Myocyte (in vitro differentiated cells): ENCODE data around the gene ERGIC1. TPM values are rescaled to one million over a fixed set of nuclear protein-coding genes. Genes with fewer than 3 reads are reported as not detected.
"Not testable (repeated sequence)": the region's sequence is repeated elsewhere in the genome, so short reads cannot be mapped to it uniquely, and the experiment has no call there.

Source experiments
- DNase-seq: peaks from one replicate; pipeline ENCODE4 v3.0.0-alpha.2; 2012; ENCODE audit warnings: low read depth
- polyA plus RNA-seq: library from polyadenylated mRNA; unstranded; fragments of >200 nt; gene quantifications from one replicate; pipeline ENCODE4 v1.2.1, GENCODE V29; 2012; ENCODE audit warnings: missing spikeins
- total RNA-seq: library from RNA; depleted of rRNA; stranded (reverse); fragments of >200 nt; gene quantifications from 2 replicates; pipeline ENCODE4 v1.2.3, GENCODE V29; 2014

Gene ERGIC1
- 97.8 and 120 TPM in 2 replicates for total RNA-seq
- 196 TPM for polyA plus RNA-seq

- peak; percentile 91 for DNase-seq
Measured at GRCh38 chr5:172833686-172834414, at the start of gene ERGIC1. Gene ERGIC1 (plus strand): TSS chr5:172834251. CDS start chr5:172834414, 163 bp downstream.

- DNase-seq: no peak
Measured at GRCh38 chr5:172785429-172786088, 48.5 kb upstream of the ERGIC1 start.

- no peak for DNase-seq
Measured at GRCh38 chr5:172786736-172787462, 47.2 kb upstream of the ERGIC1 start.

GRCh38 chr5:172787538-172787937 is 46.5 kb upstream of the ERGIC1 start:
- DNase-seq: not testable (repeated sequence)

GRCh38 chr5:172788771-172789686 is 45.0 kb upstream of the ERGIC1 start:
- DNase-seq: peak; percentile 31

- peak; percentile 45 for DNase-seq
Measured at GRCh38 chr5:172789687-172790495, 44.2 kb upstream of the ERGIC1 start.

GRCh38 chr5:172790496-172790889 is 43.6 kb upstream of the ERGIC1 start:
- DNase-seq: no peak

- no peak for DNase-seq
Measured at GRCh38 chr5:172791286-172791685, 42.8 kb upstream of the ERGIC1 start.

- DNase-seq: no peak
Measured at GRCh38 chr5:172791726-172792445, 42.2 kb upstream of the ERGIC1 start.

- DNase-seq: peak; percentile 97
Measured at GRCh38 chr5:172792701-172793570, 41.1 kb upstream of the ERGIC1 start.

- DNase-seq: no peak
Measured at GRCh38 chr5:172793577-172794488, 40.2 kb upstream of the ERGIC1 start.

- peak; percentile 88 for DNase-seq
Measured at GRCh38 chr5:172795318-172795977, 38.6 kb upstream of the ERGIC1 start.

GRCh38 chr5:172796306-172796705 is 37.7 kb upstream of the ERGIC1 start:
- DNase-seq: no peak

GRCh38 chr5:172797771-172798191 is 36.3 kb upstream of the ERGIC1 start:
- no peak for DNase-seq

- peak; percentile 47 for DNase-seq
Measured at GRCh38 chr5:172798422-172799215, 35.4 kb upstream of the ERGIC1 start.

GRCh38 chr5:172799416-172799815 is 34.6 kb upstream of the ERGIC1 start:
- DNase-seq: no peak
